HUES64 (cell line): Measurements from ENCODE around the gene EMSY. TPM values are rescaled to one million over a fixed set of nuclear protein-coding genes. Genes with fewer than 3 reads are reported as not detected.
"Not testable (repeated sequence)": the region's sequence is repeated elsewhere in the genome, so short reads cannot be mapped to it uniquely, and the experiment has no call there.

Experiments used
- H3K27ac ChIP-seq: 2 replicates; pipeline ENCODE4 v1.7.0; 2013; ENCODE audit warnings: low read depth, low read length, inconsistent platforms
- H3K27me3 ChIP-seq: 2 replicates; pipeline ENCODE4 v1.6.1; 2013; ENCODE audit warnings: mild to moderate bottlenecking, low read length; ENCODE audit not compliant: insufficient read depth
- H3K36me3 ChIP-seq: 2 replicates; pipeline ENCODE4 v1.6.1; 2013; ENCODE audit warnings: mild to moderate bottlenecking, low read length; ENCODE audit not compliant: insufficient read depth
- H3K4me1 ChIP-seq: 2 replicates; pipeline ENCODE4 v1.6.1; 2013; ENCODE audit warnings: mild to moderate bottlenecking, low read length, moderate library complexity; ENCODE audit not compliant: insufficient read depth
- H3K4me3 ChIP-seq: 2 replicates; pipeline ENCODE4 v1.5.1; 2013; ENCODE audit warnings: mild to moderate bottlenecking, low read length, moderate library complexity
- H3K9ac ChIP-seq: 2 replicates; pipeline ENCODE4 v1.6.1; 2013; ENCODE audit warnings: mild to moderate bottlenecking, low read depth, low read length
- H3K9me3 ChIP-seq: 2 replicates; pipeline ENCODE4 v1.6.1; 2013; ENCODE audit warnings: low read depth, low read length; ENCODE audit not compliant: insufficient read depth
- WGBS: fragments of 150-250, 120-280 bp; methylation state at CpG from one replicate; pipeline ENCODE4 v1.1.7; 2013; ENCODE audit warnings: missing lambda C conversion rate; 5-methylcytosine and 5-hydroxymethylcytosine counted together
- polyA plus RNA-seq, 2 experiments: library from polyadenylated mRNA; stranded (reverse); fragments of 50-300 nt; gene quantifications; one replicate each; pipeline ENCODE4 v1.2.3, GENCODE V29; 2013

EMSY gene, protein sequence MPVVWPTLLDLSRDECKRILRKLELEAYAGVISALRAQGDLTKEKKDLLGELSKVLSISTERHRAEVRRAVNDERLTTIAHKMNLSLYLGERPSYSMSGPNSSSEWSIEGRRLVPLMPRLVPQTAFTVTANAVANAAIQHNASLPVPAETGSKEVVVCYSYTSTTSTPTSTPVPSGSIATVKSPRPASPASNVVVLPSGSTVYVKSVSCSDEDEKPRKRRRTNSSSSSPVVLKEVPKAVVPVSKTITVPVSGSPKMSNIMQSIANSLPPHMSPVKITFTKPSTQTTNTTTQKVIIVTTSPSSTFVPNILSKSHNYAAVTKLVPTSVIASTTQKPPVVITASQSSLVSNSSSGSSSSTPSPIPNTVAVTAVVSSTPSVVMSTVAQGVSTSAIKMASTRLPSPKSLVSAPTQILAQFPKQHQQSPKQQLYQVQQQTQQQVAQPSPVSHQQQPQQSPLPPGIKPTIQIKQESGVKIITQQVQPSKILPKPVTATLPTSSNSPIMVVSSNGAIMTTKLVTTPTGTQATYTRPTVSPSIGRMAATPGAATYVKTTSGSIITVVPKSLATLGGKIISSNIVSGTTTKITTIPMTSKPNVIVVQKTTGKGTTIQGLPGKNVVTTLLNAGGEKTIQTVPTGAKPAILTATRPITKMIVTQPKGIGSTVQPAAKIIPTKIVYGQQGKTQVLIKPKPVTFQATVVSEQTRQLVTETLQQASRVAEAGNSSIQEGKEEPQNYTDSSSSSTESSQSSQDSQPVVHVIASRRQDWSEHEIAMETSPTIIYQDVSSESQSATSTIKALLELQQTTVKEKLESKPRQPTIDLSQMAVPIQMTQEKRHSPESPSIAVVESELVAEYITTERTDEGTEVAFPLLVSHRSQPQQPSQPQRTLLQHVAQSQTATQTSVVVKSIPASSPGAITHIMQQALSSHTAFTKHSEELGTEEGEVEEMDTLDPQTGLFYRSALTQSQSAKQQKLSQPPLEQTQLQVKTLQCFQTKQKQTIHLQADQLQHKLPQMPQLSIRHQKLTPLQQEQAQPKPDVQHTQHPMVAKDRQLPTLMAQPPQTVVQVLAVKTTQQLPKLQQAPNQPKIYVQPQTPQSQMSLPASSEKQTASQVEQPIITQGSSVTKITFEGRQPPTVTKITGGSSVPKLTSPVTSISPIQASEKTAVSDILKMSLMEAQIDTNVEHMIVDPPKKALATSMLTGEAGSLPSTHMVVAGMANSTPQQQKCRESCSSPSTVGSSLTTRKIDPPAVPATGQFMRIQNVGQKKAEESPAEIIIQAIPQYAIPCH (N-terminal part only)
- 18.3 TPM for polyA plus RNA-seq (2013, experiment 1 of 2)
- 21.4 TPM for polyA plus RNA-seq (2013, experiment 2 of 2)

DNA sequence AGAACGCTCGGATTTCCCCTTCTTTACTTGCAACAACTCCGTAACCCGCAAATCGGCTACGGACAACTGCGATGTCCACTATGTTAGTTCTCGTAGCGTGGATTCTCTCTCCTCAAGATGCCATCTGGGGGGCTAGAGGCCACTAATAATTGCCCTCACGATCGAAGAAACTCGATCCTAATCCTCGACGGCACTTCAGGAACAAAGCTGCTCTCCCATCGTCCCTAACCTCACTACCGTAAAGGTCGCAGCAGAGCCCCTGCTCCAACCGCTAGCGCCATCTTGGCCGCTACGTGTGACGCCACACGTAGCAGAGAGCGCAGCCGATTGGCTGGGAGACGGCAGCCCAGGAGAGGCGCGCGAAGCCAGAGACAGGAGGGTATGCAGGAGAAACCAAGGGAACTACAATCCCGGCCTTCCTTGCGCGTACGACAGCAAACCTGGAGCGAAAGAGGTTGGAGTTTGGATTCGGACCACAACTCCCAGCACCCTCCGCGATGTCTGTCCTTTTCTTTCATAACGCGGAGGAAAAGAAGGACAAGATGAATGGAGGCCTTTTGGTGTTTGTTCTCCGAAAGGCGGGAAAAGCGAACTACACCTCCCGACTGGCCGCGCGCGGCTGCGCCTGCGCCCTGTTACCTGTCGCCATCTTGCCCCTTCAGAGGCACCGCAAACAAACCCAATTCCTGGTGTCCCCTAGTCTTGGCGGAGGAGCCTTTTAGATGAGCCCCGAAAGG, at the start of gene EMSY:
TSS of gene EMSY (plus strand) at position 635 of the 737 bp plus-strand sequence. CDS start 1,921 bp downstream, outside the sequence.
- peaks cover 38% of the 10 kb centered on the region for H3K4me1 ChIP-seq
- peaks cover 26% of the 10 kb centered on the region for H3K36me3 ChIP-seq
- no peaks in the 10 kb centered on the region for H3K9me3 ChIP-seq
- peak within 1 kb of the TSS; percentile 98 for H3K9ac ChIP-seq
- under 1% methylated on average over 53 of the region's 53 CpGs for WGBS
- H3K27me3 ChIP-seq: no peaks in the 10 kb centered on the region
- H3K27ac ChIP-seq: peak within 1 kb of the TSS; percentile 94
- peak within 1 kb of the TSS; percentile 92 for H3K4me3 ChIP-seq

DNA sequence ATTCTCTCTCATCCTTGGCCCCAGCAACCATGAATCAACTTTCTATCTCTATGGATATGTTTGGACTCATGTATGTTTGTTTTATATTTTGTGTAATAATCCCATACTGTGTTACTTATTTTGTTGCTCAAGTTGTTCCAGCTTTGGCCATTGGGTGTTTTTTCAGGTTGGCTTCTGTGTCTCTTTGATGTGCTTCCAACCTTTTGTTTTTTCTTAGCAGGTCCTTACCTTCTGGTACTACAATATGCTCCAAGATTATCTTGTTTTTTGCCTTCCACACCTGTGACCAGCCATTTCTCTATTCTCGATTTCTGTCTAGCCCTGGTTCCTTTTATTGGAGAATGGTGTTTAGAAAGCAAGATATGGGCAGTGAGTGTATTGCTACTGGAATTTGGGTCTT, 49.5 kb upstream of the EMSY start:
- Histone ChIP-seq H3K4me3 (no peak overlapping the region), H3K9me3 (no peaks in the 10 kb centered on the region), H3K9ac (no peak overlapping the region), H3K4me1 (no peaks in the 10 kb centered on the region), H3K27ac (no peak overlapping the region), H3K27me3 (no peaks in the 10 kb centered on the region), H3K36me3 (no peaks in the 10 kb centered on the region)
- 100% methylated on average over 1 of the region's 1 CpG for WGBS

DNA sequence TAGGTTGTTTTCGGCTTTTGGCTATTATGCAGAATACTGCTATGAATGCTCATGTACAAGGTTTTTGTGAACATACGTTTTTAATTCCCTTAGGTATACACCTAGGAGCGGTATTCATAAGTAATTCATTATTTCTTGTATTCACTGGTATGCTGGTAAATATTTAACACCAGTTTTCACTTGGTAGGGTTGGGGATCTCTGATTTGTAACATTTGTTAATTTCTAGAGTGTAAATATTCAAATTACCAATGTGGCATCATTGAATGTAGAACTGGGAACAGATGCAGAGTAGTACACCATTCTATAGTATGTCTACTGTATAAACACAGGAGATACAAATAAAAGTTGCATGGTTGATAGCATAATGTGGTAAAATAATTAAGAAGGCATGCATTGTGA, 47.4 kb upstream of the EMSY start:
- 89% methylated on average over 3 of the region's 3 CpGs for WGBS
- Histone ChIP-seq H3K9ac (no peak overlapping the region), H3K4me3 (no peak overlapping the region), H3K27me3 (no peaks in the 10 kb centered on the region), H3K27ac (no peak overlapping the region), H3K4me1 (no peaks in the 10 kb centered on the region), H3K36me3 (no peaks in the 10 kb centered on the region), H3K9me3 (no peaks in the 10 kb centered on the region)

DNA sequence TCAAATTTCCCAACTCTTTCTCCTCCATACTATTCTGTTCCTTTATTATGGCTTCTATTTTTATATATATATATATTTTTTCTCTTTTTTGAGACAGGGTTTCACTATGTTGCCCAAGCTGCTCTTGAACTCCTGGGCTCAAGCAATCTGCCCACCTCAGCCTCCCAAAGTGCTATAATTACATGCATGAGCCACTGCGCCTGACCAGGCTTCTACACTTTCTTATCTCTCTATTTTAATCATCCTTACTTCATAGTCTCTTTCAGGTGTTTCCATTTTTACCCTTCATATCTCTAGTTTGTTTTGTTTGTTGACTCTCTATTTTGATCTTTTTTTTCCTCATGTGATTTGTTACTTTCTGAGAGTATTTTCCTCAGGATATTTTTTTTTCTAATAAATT, 43.9 kb upstream of the EMSY start:
- no peak overlapping the region for H3K27ac ChIP-seq
- no peaks in the 10 kb centered on the region for H3K9me3 ChIP-seq
- no peak overlapping the region for H3K4me3 ChIP-seq
- WGBS: 94% methylated on average over 1 of the region's 1 CpG
- H3K36me3 ChIP-seq: no peaks in the 10 kb centered on the region
- no peaks in the 10 kb centered on the region for H3K4me1 ChIP-seq
- no peak overlapping the region for H3K9ac ChIP-seq
- no peaks in the 10 kb centered on the region for H3K27me3 ChIP-seq

DNA sequence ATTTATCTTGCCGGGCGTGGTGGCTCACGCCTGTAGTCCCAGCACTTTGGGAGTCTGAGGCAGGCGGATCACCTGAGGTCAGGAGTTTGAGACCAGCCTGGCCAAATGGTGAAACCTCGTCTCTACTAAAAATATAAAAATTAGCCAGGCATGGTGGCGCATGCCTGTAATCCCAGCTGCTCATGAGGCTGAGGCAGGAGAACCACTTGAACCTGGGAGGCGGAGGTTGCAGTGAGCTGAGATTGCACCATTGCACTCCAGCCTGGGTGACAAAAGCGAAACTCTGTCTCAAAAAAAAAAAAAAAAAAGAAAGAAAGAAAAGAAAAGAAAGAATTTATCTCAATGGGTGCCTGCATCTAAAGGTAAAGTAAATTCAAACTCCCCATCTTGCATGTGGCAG, 43.3 kb upstream of the EMSY start:
- not testable (repeated sequence) for H3K36me3 ChIP-seq, H3K9me3 ChIP-seq, H3K27me3 ChIP-seq, H3K4me1 ChIP-seq, H3K9ac ChIP-seq, H3K27ac ChIP-seq, H3K4me3 ChIP-seq
- WGBS: 96% methylated on average over 7 of the region's 8 CpGs

DNA sequence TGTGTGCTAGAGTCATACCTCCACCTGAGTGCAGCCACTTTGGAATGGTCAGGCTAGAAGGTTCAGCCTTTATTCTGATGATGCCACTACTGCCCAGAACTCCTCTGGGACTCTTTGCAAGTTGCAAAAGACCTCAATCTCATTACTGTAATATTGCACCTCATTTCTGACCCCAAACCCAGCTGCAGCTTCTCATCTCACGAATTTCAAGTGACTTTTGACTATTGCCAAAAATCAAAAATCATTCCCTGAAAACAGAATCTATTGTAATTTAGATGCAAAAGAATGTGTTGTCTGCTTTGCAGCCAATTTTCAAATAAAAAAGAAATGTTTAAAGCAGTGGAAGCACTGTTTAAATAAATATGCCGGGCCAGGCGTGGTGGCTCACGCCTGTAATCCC, 38.5 kb upstream of the EMSY start:
- 97% methylated on average over 4 of the region's 4 CpGs for WGBS
- Histone ChIP-seq H3K36me3 (no peaks in the 10 kb centered on the region), H3K4me3 (no peak overlapping the region), H3K27me3 (no peaks in the 10 kb centered on the region), H3K27ac (no peak overlapping the region), H3K9ac (no peak overlapping the region), H3K4me1 (no peaks in the 10 kb centered on the region), H3K9me3 (no peaks in the 10 kb centered on the region)

DNA sequence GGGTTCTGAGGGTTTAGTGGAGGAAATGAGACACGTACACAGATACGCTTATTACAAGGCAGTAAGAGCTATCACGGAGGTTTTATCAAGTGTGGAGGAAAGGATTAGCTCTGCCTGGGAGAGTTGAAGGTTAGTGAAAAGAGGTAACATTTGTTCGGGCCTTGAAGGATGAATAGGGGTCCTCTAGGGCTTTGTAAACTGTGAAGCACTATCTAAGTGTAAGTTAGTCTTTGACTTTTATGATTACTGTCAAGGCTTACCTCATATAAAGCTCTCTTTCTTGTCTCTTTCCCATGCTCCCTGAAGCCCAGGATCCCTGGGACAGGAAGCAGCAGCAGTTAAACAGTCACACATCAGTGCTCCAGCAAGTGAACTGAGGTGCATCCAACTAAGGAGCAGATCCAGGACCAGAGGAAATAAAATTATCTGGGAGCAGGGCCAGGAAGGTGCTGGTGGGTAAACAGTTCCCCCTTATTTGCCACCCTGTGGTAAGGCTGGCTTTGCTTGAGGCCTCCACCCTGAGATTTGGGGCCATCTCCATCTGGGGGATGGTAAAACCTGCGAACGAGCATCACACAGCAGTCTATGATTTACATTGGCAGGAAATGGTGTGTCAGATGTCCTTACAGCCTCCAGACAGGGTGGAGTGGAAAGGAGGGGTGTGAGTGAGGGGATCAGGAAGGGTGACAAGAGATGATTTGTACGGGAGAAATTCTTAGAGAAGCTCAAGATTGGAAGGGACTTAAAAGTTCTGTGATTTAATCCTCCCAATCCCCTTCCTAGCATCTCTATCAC, 36.5 kb upstream of the EMSY start:
- Histone ChIP-seq H3K27me3 (no peaks in the 10 kb centered on the region), H3K9ac (no peak overlapping the region), H3K4me3 (no peak overlapping the region), H3K27ac (no peak overlapping the region), H3K4me1 (no peaks in the 10 kb centered on the region), H3K36me3 (no peaks in the 10 kb centered on the region), H3K9me3 (no peaks in the 10 kb centered on the region)
- 86% methylated on average over 7 of the region's 7 CpGs for WGBS

DNA sequence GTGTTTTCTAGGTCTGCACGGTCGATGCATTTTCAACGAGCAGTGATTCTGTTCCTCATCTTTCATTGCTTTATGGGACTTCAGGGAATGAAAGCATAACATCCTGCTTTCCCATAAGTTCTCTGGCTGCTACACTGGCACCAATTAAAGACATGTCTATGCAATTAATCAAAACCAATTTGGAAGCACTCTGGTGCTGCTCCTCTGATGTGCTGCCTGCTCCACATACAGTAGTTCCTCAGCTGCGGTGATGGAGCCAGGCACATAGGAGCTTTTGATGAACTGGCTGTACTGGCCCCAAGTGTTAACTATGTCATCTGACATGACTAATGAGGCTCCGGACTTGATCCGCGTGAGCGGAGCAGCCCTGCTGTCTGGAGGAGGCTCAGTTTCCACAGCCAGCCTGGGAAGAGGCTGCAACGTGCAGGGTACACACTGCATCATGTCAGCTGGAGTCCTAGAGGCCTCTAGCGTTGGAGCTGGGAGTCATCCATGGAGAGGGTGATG, 33.9 kb upstream of the EMSY start:
- WGBS: 92% methylated on average over 10 of the region's 10 CpGs
- Histone ChIP-seq H3K4me1 (no peaks in the 10 kb centered on the region), H3K36me3 (no peaks in the 10 kb centered on the region), H3K27ac (no peak overlapping the region), H3K9me3 (no peaks in the 10 kb centered on the region), H3K9ac (no peak overlapping the region), H3K27me3 (no peaks in the 10 kb centered on the region), H3K4me3 (no peak overlapping the region)

DNA sequence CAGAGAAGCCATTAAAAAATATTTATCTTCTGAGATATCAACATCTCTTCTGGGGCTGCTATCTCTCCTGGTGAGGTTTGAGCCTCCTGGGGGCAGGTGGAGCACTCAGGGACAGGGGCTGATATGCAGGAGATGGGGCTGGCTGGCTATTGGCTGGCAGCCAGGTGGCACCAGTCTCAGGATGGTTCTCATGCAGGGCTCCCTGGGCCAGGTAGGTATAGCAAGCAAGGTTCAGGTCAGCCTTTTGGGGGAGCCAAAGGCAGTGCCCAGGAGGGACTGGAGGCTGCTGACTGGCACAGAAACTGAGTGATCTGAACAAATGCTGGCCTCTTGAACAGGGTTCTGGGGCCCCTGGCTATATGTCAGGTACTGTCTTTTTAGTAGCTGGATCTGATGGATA, 29.7 kb upstream of the EMSY start:
- Histone ChIP-seq H3K9ac (no peak overlapping the region), H3K27ac (no peak overlapping the region), H3K27me3 (no peaks in the 10 kb centered on the region), H3K4me3 (no peak overlapping the region), H3K36me3 (no peaks in the 10 kb centered on the region), H3K4me1 (no peaks in the 10 kb centered on the region), H3K9me3 (no peaks in the 10 kb centered on the region)

DNA sequence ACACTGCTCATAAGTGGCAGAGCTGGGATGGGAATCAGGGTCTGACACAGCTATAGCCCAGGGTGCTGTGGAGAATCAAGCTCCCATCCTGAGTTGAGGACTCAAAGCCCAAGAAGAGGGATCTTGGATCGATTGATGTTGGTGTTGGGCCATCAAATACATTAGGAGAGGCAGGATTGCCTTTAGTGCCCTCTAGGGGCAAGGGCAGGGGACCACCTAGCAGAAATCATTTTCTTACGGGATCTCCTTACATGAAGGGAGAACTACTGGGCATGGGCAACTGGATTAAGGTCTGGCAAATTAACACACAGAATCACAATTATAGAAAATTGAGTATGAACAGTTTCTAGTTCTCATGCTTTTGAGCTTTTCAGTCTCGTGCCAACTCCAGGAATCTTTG, 24.9 kb upstream of the EMSY start:
- Histone ChIP-seq H3K9me3 (no peaks in the 10 kb centered on the region), H3K4me1 (no peaks in the 10 kb centered on the region), H3K9ac (no peak overlapping the region), H3K4me3 (no peak overlapping the region), H3K27me3 (no peaks in the 10 kb centered on the region), H3K36me3 (no peaks in the 10 kb centered on the region), H3K27ac (no peak overlapping the region)
- 76% methylated on average over 3 of the region's 3 CpGs for WGBS
